Thyroid gland (tissue), 4 donors: ENCODE results near the gene ZNF608. TPM values are rescaled to one million over a fixed set of nuclear protein-coding genes. Genes with fewer than 3 reads are reported as not detected.
A peak's percentile ranks its signal among the peaks of the same experiment; 100 is the strongest.

ENCODE experiments used
- DNase-seq, 2 donors: peaks; one replicate each; pipeline ENCODE4 v3.0.0-alpha.2; 2019
- H3K27ac ChIP-seq, 3 donors: fragments of 200-600 bp; sonication (generic); 1 replicate in 2 of 3; 2 replicates in 1 of 3; pipeline ENCODE4 v1.5.1; 2016 to 2019; ENCODE audit warnings: mild to moderate bottlenecking in 1 of 3, moderate library complexity in 1 of 3
- H3K27me3 ChIP-seq: fragments of 200-600 bp; sonication (generic); one replicate; pipeline ENCODE4 v1.5.1; 2019
- H3K36me3 ChIP-seq, 2 donors: fragments of 200-600 bp; sonication (generic); one replicate each; pipeline ENCODE4 v1.5.1; 2016 to 2019
- H3K4me1 ChIP-seq, 2 donors: fragments of 200-600 bp; sonication (generic); one replicate each; pipeline ENCODE4 v1.5.1; 2017 to 2019
- H3K4me3 ChIP-seq, 3 donors: fragments of 200-600 bp; sonication (generic); replicated peaks in 1 of 3; 1 replicate in 2 of 3; 2 replicates in 1 of 3; pipeline ENCODE4 v1.5.1; 2016; ENCODE audit warnings: mild to moderate bottlenecking in 1 of 3
- H3K9me3 ChIP-seq: fragments of 200-600 bp; sonication (generic); one replicate; pipeline ENCODE4 v1.5.1; 2017
- POLR2A ChIP-seq, 2 donors: fragments of 450-650 bp; IDR thresholded peaks; one replicate each; pipeline ENCODE4 v1.6.1; 2017; ENCODE audit warnings: antibody characterized with exemption in 2 of 2, mild to moderate bottlenecking in 2 of 2, moderate library complexity in 1 of 2
- WGBS, 2 donors: methylation state at CpG; one replicate each; pipeline ENCODE4 v1.1.5; 2017; 5-methylcytosine and 5-hydroxymethylcytosine counted together
- intact Hi-C: fragments of 100-400 bp; cut with DNase I; formaldehyde crosslinking; loops from one replicate; pipeline ENCODE4 v1.15.1; 2023
- total RNA-seq, 4 donors: library from RNA; depleted of rRNA; stranded (reverse); fragments of >200 nt; gene quantifications; one replicate each; pipeline ENCODE4 v1.2.3, GENCODE V29; 2016
- TF ChIP-seq, protein P1 (sequence below), 6 experiments: fragments of 200-600 bp in 3 of 6; fragments of 450-650 bp in 3 of 6; sonication (generic) in 3 of 6; IDR thresholded peaks; one replicate each; pipeline ENCODE4 v1.5.1; 2016 to 2019; ENCODE audit warnings: antibody characterized with exemption in 6 of 6, mild to moderate bottlenecking in 2 of 6, inconsistent platforms in 1 of 6, moderate library complexity in 1 of 6

Gene ZNF608
- total RNA-seq, 4 donors from 2014 or later, result 32.0 to 60.2 (median 36.8) TPM

DNA sequence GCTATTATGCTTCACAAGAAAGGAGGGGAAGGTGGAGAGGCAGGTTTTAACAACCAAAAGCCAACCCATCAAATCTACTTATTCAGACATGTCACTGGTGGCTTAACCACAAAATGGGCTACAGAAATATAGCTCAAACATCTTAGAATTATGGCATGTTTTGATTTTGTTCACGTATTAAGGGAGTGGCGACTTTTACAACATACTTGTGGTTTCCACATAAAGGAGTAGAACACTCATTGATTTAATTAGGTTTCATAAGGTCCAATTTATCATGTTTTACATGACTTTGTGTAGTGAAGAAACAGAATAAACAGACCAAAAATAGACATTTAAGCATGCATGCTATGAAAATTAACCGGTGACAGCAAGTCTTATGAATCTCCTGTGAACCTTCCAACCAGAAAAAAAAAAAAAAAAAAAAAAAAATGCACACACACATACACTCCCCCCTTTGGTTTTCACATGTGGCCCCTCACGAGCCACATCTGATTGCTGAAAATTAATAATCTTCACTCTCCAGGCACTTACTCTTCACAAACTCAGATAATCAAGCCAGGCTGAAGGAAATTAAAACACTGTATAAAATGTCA, 5.4 kb downstream of the ZNF608 start:
- no peak for TF ChIP-seq POLR2A (IDR thresholded peaks at IDR 0.05)
- TF ChIP-seq, protein P1, sequence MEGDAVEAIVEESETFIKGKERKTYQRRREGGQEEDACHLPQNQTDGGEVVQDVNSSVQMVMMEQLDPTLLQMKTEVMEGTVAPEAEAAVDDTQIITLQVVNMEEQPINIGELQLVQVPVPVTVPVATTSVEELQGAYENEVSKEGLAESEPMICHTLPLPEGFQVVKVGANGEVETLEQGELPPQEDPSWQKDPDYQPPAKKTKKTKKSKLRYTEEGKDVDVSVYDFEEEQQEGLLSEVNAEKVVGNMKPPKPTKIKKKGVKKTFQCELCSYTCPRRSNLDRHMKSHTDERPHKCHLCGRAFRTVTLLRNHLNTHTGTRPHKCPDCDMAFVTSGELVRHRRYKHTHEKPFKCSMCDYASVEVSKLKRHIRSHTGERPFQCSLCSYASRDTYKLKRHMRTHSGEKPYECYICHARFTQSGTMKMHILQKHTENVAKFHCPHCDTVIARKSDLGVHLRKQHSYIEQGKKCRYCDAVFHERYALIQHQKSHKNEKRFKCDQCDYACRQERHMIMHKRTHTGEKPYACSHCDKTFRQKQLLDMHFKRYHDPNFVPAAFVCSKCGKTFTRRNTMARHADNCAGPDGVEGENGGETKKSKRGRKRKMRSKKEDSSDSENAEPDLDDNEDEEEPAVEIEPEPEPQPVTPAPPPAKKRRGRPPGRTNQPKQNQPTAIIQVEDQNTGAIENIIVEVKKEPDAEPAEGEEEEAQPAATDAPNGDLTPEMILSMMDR (IDR thresholded peaks at IDR 0.05), result no peak
- peaks cover 59 to 64% of the 10 kb centered on the region in 2 donors for H3K4me1 ChIP-seq
- DNase-seq, result no peak
- WGBS, 2 donors, result 85 to 91% methylated on average over 4 of the region's 4 CpGs
- no peaks in the 10 kb centered on the region for H3K36me3 ChIP-seq
- no peaks in the 10 kb centered on the region for H3K9me3 ChIP-seq
- peak overlapping the region; percentile 72 to 91 (median 86) for H3K27ac ChIP-seq
- intact Hi-C loops, result loop anchor here (5.0 kb wide), 1 partner anchor 84 kb away; no protein-coding TSS in a partner anchor
- H3K27me3 ChIP-seq, result no peaks in the 10 kb centered on the region
- H3K4me3 ChIP-seq, result no peak overlapping the region

DNA sequence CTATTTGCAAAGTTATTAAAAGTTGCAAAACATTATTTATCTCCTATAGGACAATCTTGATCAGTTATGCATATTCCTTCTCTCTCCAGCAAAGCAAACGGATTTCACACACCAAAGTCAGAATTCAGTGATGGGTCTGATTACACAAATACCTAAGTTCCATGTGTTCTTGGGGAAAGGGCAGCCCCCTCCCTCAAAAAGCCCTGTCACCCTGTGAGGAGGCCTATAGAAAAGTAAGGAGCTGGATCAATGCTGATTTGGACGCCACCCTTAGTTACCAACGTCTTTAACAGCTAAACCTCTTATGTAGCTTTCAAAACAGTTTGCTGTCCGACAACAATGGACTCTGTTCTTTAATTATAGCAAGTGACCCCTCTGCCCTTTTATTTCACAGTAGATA, 6.4 kb downstream of the ZNF608 start:
- Histone ChIP-seq H3K4me1 (peaks cover 62 to 65% of the 10 kb centered on the region in 2 donors), H3K27ac (no peak overlapping the region), H3K27me3 (no peaks in the 10 kb centered on the region), H3K9me3 (no peaks in the 10 kb centered on the region), H3K4me3 (no peak overlapping the region), H3K36me3 (no peaks in the 10 kb centered on the region)
- intact Hi-C loops, result loop anchor here (5.0 kb wide), 1 partner anchor 83 kb away; no protein-coding TSS in a partner anchor
- WGBS, 2 donors, result 79 to 95% methylated on average over 4 of the region's 4 CpGs
- TF ChIP-seq POLR2A (IDR thresholded peaks at IDR 0.05), result no peak
- TF ChIP-seq, protein P1 (IDR thresholded peaks at IDR 0.05), result no peak
- no peak for DNase-seq

DNA sequence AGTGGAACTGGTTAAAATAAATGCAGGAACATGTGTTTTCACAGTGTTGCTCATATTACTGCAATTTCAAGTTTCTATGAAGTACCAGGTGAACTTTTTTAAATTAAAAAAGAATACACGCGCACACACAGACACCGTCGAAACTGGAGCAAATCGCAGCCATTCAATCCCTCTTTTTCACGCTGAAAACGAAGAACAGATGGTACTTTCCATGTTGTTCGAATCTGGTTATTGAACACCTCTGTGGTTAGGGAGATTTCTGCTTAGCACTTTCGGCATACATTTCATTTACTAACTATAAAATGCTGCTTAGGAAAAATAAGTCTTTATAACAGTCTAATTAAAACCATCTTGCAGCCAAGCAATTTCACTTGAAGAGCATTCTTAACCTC, 6.8 kb downstream of the ZNF608 start:
- Histone ChIP-seq H3K27ac (no peak overlapping the region), H3K36me3 (no peaks in the 10 kb centered on the region), H3K4me1 (peaks cover 58 to 61% of the 10 kb centered on the region in 2 donors), H3K9me3 (no peaks in the 10 kb centered on the region), H3K4me3 (no peak overlapping the region), H3K27me3 (no peaks in the 10 kb centered on the region)
- WGBS, 2 donors, result 87 to 88% methylated on average over 9 of the region's 9 CpGs
- intact Hi-C loops, result loop anchor here (5.0 kb wide), 1 partner anchor 82 kb away; no protein-coding TSS in a partner anchor
- TF ChIP-seq, protein P1 (IDR thresholded peaks at IDR 0.05), result no peak
- TF ChIP-seq POLR2A (IDR thresholded peaks at IDR 0.05), result no peak
- no peak for DNase-seq

DNA sequence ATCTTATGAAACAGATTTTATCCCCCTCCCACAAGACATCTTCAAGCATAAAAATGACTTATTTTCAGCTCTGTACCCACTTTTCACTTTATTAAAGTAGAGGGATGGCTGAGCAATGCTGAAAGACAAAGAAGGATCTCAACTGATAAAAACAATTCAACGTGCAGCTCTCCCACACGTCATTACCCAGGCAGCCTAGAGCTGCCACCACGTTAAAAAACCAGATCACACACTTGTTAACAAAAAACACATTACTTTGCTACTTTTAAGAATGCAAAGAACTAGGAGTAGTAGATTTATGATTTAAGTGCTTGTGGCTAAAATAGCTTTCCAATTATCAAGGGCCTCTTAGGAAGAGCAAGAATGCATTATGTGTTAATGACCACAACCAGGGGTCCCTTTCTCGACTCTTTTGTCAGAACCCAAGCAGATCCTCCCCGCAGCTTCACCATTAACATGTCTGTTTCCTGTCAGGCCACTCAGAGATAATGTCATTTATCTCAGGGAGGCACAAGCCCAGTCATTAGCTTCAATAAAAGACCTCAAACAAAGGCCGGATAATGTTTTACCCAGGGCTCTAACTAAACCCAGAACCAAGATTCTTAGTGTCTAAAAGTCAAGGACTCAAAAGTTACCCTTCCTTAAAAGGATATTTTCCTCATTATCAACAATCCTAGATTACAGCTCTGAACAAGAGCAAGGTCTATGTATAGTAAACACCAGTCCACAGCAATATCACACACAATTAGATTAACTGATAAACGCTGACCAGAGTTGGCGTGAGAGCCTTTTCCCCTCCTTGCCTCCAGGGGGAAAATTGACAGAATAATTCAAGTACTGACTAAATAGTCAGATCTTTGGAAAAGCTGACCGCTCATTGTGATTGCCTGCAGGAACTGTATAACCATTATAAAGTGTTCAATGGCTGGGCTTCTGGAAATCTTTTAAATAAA, 7.5 kb downstream of the ZNF608 start:
- H3K9me3 ChIP-seq, result no peaks in the 10 kb centered on the region
- TF ChIP-seq, protein P1 (IDR thresholded peaks at IDR 0.05), result no peak
- no peak for TF ChIP-seq POLR2A (IDR thresholded peaks at IDR 0.05)
- no peaks in the 10 kb centered on the region for H3K27me3 ChIP-seq
- peaks cover 56 to 58% of the 10 kb centered on the region in 2 donors for H3K4me1 ChIP-seq
- H3K36me3 ChIP-seq, result no peaks in the 10 kb centered on the region
- H3K27ac ChIP-seq, result peak overlapping the region in 1 of 3 donors; percentile 59
- DNase-seq, result no peak
- intact Hi-C loops, result no loop called here
- 60 to 73% methylated on average over 9 of the region's 9 CpGs for WGBS, 2 donors
- H3K4me3 ChIP-seq, result no peak overlapping the region
